SK-N-MC (cell line): ENCODE results near the gene CDK11B.

Experiments used
- DNase-seq: peaks from one replicate; pipeline ENCODE4 v3.0.0-alpha.2; 2011; ENCODE audit warnings: low read depth, low spot score
- H3K27ac ChIP-seq: fragments of 200-600 bp; sonication (generic); 2 replicates; pipeline ENCODE4 v1.5.1; 2016; ENCODE audit warnings: mixed run types
- H3K36me3 ChIP-seq: fragments of 200-600 bp; sonication (generic); 2 replicates; pipeline ENCODE4 v1.6.1; 2017; ENCODE audit warnings: antibody characterized with exemption, low read length, mixed read lengths; ENCODE audit not compliant: insufficient read depth
- H3K4me3 ChIP-seq: fragments of 200-600 bp; sonication (generic); 2 replicates; pipeline ENCODE4 v1.5.1; 2016
- H3K9ac ChIP-seq: fragments of 200-600 bp; sonication (generic); 2 replicates; pipeline ENCODE4 v1.8.0; 2017; ENCODE audit warnings: mixed run types, mixed read lengths; ENCODE audit not compliant: insufficient read length
- H3K9me3 ChIP-seq: fragments of 200-600 bp; sonication (generic); 2 replicates; pipeline ENCODE4 v1.6.1; 2017; ENCODE audit warnings: low read depth, mild to moderate bottlenecking, antibody characterized with exemption, low read length, moderate library complexity, mixed read lengths
- EZH2 ChIP-seq: fragments of 200-600 bp; sonication (generic); IDR thresholded peaks from one replicate; pipeline ENCODE4 v1.6.1; 2017; ENCODE audit warnings: antibody characterized with exemption
- FOXP2 ChIP-seq: optimal IDR thresholded peaks from 2 replicates; pipeline ENCODE3; 2011; ENCODE audit warnings: mild to moderate bottlenecking, moderate library complexity; ENCODE audit not compliant: insufficient read depth; ENCODE audit errors: extremely low read length, control extremely low read depth
- POLR2AphosphoS5 ChIP-seq: IDR thresholded peaks from 2 replicates; pipeline ENCODE4 v1.6.1; 2012; ENCODE audit warnings: mild to moderate bottlenecking, low read depth, low read length, borderline replicate concordance

Gene CDK11B

DNA sequence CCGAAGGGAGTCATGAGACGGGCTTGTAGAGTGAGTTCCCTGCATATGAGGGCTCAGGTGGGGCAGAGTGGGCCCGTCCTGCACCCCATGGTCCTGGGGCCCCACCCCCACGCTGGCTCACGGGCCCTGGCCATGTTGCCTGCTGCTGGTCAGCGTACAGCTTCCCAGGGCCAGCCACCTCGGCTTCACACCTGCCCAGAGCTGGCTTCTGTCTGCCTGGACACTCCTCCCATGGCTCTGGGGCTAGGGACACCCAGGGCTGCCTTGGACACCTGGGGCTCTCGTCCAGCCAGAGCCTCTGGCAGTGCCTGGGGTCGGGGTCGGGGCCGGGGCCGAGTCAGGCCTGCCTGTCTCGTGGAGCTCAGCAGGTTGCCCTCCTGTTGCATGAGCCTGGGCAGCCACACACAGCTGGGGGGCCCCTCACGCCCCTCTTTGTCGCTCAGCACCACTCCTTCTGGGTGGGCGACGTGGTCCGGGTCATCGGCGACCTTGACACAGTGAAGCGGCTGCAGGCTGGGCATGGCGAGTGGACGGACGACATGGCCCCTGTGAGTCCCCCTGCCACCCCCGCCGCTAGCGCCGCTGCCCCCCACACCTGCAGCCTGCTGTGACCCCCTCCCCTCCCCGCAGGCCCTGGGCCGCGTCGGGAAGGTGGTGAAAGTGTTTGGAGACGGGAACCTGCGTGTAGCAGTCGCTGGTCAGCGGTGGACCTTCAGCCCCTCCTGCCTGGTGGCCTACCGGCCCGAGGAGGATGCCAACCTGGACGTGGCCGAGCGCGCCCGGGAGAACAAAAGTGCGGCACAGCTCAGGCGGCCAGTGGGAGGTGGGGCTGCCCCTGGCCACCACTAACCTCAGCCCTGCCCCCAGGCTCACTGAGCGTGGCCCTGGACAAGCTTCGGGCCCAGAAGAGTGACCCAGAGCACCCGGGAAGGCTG, 32.3 kb downstream of the CDK11B start:
- H3K27ac ChIP-seq = no peak overlapping the region
- H3K36me3 ChIP-seq = no peaks in the 10 kb centered on the region
- no peak overlapping the region for H3K4me3 ChIP-seq
- no peak overlapping the region for H3K9ac ChIP-seq
- TF ChIP-seq EZH2 = no peak
- no peaks in the 10 kb centered on the region for H3K9me3 ChIP-seq
- no peak for DNase-seq

DNA sequence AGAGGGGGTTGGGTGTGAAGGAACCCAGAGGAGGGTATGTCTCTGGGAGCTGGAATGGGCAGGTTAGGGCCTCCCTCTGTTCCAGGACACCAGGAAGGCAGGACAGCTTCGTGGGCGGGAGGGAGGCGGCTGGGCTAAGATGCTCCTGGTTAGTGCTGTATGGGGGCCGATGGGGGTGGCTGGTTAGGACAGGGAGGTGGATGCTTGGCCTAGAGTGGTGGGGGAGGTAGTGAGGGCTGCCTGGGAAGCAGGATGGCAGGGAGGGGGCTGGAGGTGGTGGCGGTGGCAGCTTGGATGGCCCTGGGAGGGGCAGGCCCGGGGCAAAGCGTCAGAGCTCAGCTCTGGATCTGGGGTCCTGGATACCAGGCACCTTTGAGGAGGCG, 33.0 kb downstream of the CDK11B start:
- Histone ChIP-seq H3K27ac (no peak overlapping the region), H3K36me3 (no peaks in the 10 kb centered on the region), H3K4me3 (no peak overlapping the region), H3K9me3 (no peaks in the 10 kb centered on the region), H3K9ac (no peak overlapping the region)
- DNase-seq = no peak
- TF ChIP-seq FOXP2 = no peak
- no peak for TF ChIP-seq POLR2AphosphoS5
- TF ChIP-seq EZH2 = no peak

DNA sequence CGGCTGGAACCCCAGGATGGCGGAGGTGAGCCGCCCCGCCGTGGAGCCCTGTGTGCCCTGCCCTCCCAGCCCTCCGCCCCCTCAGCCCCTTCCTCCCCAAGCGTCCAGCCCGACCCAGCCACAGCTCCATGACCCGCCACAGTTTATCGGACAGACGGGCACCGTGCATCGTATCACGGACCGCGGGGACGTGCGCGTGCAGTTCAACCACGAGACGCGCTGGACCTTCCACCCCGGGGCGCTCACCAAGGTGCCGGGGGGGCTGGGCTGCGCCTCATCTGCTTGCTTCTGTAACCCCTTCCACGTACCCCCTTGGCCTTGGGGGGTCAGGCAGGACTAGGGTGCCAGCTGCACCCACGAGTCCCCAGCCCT, 33.4 kb downstream of the CDK11B start:
- Histone ChIP-seq H3K36me3 (no peaks in the 10 kb centered on the region), H3K27ac (no peak overlapping the region), H3K4me3 (no peak overlapping the region), H3K9me3 (no peaks in the 10 kb centered on the region), H3K9ac (no peak overlapping the region)
- DNase-seq = no peak
- TF ChIP-seq EZH2 = no peak
- TF ChIP-seq POLR2AphosphoS5 = no peak
- no peak for TF ChIP-seq FOXP2

DNA sequence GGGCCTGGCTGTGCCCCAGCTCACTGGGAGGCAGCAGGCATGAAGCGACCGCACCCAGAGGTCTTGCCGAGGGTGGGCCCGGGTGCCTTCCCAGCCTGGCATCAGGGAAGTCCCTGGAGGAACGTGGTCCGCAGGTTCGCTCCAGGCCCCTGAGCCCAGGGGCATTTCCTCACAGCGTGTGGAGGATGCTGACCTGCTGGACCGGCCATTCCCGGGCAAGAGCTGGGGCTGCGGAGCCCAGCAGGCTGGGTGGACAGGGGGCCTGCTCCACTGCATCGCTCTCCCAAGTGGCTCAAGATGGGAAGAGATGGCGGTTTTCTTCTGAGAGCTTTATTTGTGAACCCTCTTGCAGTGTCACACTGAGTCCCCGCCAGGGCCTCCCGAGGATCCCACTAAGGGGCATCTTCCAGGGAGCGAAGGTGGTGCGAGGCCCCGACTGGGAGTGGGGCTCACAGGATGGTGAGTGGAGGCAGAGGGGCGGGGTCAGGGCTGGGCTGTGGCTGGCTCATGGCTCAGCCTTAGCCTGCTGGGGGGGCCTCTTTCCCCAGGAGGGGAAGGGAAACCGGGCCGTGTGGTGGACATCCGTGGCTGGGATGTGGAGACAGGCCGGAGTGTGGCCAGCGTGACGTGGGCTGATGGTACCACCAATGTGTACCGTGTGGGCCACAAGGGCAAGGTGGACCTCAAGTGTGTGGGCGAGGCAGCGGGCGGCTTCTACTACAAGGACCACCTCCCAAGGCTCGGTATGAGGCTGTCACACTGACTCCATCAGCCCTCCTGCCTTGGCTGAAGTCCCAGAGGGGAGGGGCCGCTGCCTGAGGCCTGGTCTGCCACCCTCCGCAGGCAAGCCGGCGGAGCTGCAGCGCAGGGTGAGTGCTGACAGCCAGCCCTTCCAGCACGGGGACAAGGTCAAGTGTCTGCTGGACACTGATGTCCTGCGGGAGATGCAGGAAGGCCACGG, 34.1 kb downstream of the CDK11B start:
- no peaks in the 10 kb centered on the region for H3K9me3 ChIP-seq
- no peak overlapping the region for H3K9ac ChIP-seq
- H3K4me3 ChIP-seq = no peak overlapping the region
- DNase-seq = no peak
- H3K27ac ChIP-seq = no peak overlapping the region
- TF ChIP-seq POLR2AphosphoS5 = no peak
- no peak for TF ChIP-seq FOXP2
- no peak for TF ChIP-seq EZH2
- no peaks in the 10 kb centered on the region for H3K36me3 ChIP-seq

DNA sequence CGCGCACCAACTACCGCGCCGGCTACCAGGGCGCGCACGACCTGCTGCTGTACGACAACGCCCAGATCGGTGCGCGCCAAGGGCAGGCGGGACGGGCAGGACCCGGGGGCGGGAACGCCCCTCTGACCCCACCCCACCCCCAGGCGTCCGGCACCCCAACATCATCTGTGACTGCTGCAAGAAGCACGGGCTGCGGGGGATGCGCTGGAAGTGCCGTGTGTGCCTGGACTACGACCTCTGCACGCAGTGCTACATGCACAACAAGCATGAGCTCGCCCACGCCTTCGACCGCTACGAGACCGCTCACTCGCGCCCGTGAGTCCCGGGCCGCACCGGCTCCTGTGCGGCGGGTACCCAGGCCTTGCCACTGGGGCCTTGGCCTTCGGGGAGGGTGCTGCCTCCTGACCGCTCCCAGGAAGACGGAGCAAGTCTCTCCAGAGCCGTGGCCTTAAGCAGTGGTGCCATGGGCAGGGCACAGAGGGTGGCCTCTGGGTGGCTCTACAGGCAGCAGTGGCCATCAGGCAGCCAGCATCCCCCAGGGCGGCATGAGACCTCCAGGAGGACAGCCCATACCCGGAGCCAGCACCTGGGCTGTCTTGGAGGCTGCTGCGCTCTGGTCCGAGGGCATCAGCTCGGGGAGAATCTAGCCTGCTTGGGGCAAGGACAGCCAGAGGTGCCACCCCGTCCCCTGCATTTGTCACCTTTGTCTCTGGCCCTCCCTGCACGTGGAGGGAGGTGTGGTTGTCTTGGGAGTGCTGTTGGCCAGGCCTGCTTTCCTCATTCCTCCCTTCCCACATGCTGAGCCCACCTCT, 35.0 kb downstream of the CDK11B start:
- Histone ChIP-seq H3K36me3 (no peaks in the 10 kb centered on the region), H3K9ac (no peak overlapping the region), H3K27ac (no peak overlapping the region), H3K9me3 (no peaks in the 10 kb centered on the region), H3K4me3 (no peak overlapping the region)
- no peak for DNase-seq
- TF ChIP-seq FOXP2 (no peak), EZH2 (no peak), POLR2AphosphoS5 (no peak)

DNA sequence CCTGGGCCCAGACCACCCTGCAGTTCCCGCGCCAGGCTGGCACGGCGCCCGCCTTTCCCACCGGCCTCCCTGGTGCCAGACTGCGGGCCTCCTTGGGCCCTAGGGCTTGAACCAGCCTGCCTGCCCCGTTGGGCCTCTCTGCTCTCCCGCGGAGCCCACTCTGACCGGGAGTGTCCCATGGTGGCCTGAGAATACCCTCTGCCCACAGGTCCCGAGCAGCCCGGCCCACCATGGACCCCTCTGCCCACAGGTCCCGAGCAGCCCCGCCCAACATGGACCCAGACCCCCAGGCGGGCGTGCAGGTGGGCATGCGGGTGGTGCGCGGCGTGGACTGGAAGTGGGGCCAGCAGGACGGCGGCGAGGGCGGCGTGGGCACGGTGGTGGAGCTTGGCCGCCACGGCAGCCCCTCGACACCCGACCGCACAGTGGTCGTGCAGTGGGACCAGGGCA, 35.6 kb downstream of the CDK11B start:
- Histone ChIP-seq H3K9me3 (no peaks in the 10 kb centered on the region), H3K36me3 (no peaks in the 10 kb centered on the region), H3K27ac (no peak overlapping the region), H3K4me3 (no peak overlapping the region), H3K9ac (no peak overlapping the region)
- DNase-seq = no peak
- TF ChIP-seq POLR2AphosphoS5 (no peak), EZH2 (no peak), FOXP2 (no peak)

DNA sequence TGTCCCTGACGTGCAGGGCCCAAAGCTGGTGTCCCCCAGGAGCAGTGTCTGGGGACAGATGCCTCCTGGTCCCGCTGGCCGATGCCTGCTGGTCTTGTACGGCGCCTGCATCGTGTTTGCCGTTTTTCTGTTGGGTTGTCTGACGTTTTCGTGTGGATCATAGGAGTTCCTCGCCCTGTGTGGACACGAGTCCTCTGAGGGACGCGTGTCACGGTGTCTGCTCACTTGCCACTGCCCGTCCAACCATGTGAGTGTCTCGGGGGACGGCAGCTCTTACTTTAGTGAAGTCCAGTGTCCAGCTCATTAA, 36.1 kb downstream of the CDK11B start:
- no peak overlapping the region for H3K4me3 ChIP-seq
- no peak overlapping the region for H3K27ac ChIP-seq
- H3K36me3 ChIP-seq = no peaks in the 10 kb centered on the region
- TF ChIP-seq FOXP2 = no peak
- no peak for TF ChIP-seq EZH2
- TF ChIP-seq POLR2AphosphoS5 = no peak
- no peak overlapping the region for H3K9ac ChIP-seq
- no peak for DNase-seq
- no peaks in the 10 kb centered on the region for H3K9me3 ChIP-seq

DNA sequence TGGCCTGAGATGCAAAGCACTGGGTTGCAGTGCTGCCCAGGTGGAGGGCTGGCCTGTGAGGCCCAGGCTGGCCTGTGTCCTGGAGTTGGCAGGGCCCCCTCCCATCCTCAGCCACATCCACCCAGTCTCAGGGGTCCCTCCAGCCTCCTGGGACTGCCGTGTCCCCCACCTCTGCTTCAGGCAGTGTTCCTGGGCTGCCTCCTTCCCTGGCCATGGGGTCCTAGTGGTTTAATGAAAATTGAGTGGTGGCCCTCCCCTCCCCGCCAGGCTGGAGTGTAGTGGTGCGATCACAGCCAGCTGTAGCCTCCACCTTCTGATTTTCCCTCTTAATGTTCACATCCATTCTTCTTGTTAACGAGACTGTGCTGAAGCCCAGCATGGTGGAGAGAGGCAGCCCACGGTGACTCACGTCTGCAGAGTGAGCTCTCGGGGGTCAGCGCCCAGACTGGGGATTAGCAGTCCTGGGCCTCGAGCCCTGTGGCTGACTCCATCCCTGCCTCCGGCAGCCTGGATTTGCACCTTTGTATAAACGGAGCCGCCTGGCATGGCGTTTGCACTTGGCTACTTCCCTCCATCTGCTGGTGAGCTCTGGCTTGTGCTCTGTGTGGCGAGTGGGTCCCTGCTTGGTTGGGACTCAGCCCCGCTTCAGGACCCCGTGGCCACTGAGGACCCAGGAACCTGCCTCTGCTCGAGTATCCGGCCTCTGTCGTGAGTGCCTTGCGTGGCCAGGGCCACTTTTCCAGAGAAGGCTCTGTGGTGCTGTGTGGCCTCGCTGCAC, 36.6 kb downstream of the CDK11B start:
- TF ChIP-seq EZH2 = no peak
- no peak for TF ChIP-seq FOXP2
- no peak for TF ChIP-seq POLR2AphosphoS5

More for the DNA sequence above, 36.6 kb downstream of the CDK11B start:
- Histone ChIP-seq H3K4me3 (no peak overlapping the region), H3K9ac (no peak overlapping the region), H3K36me3 (no peaks in the 10 kb centered on the region), H3K27ac (no peak overlapping the region), H3K9me3 (no peaks in the 10 kb centered on the region)
- DNase-seq = no peak
